Fibroblast of lung (primary cell): ENCODE results near the gene NPFFR1.

Source experiments
- EZH2 ChIP-seq: IDR thresholded peaks from 2 replicates; pipeline ENCODE4 v1.5.1; 2012; ENCODE audit warnings: low read length, control low read depth, mild to moderate bottlenecking; ENCODE audit errors: missing control alignments
- TF ChIP-seq, protein P1 (sequence below), 2 donors: IDR thresholded peaks in 1 of 2; conservative IDR thresholded peaks in 1 of 2; 1 replicate in 1 of 2; 2 replicates in 1 of 2; pipeline ENCODE4 v1.5.1; 2011 to 2012; ENCODE audit warnings: low read length in 2 of 2, control low read depth in 1 of 2, inconsistent platforms in 1 of 2, low read depth in 1 of 2, mild to moderate bottlenecking in 1 of 2

DNA sequence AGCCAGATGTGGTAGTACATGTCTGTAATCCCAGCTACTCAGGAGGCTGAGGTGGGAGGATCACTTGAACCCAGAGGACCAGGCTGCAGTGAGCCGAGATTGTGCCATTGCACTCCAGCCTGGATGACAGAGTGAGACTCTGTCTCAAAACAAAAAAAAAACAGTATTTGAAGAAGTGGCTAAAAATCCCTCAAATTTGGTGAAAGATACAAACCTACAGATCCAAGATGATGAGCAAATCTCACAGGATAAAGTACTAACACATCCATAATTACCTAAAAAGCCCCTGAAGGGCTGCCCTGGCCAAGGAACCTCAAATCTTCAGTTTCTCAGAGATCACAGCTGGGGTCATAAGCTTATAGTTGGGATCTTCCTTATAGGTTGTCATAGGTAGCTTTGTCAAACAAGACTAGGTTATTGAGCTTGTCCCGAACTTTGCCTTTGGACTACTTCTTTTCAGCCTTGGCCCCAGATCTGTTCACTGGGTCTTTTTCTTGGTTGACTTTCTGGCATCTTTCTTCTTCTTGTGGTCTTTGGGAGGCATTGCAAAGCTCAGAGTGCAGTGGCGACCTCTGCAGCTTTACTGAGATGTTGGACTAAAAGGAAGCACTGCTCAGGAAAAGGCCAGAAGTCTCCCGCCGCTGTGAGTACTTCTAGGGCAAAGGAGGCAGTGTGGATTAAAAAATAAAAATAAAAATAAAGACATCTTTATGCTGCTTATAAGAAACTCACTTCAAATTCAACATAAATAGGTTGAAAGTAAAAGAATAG, 84.9 kb downstream of the NPFFR1 start:
- TF ChIP-seq, protein P1, sequence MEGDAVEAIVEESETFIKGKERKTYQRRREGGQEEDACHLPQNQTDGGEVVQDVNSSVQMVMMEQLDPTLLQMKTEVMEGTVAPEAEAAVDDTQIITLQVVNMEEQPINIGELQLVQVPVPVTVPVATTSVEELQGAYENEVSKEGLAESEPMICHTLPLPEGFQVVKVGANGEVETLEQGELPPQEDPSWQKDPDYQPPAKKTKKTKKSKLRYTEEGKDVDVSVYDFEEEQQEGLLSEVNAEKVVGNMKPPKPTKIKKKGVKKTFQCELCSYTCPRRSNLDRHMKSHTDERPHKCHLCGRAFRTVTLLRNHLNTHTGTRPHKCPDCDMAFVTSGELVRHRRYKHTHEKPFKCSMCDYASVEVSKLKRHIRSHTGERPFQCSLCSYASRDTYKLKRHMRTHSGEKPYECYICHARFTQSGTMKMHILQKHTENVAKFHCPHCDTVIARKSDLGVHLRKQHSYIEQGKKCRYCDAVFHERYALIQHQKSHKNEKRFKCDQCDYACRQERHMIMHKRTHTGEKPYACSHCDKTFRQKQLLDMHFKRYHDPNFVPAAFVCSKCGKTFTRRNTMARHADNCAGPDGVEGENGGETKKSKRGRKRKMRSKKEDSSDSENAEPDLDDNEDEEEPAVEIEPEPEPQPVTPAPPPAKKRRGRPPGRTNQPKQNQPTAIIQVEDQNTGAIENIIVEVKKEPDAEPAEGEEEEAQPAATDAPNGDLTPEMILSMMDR (conservative IDR thresholded peaks at IDR 0.05 in 1 of 2, IDR thresholded peaks at IDR 0.05 in 1 of 2; ENCODE audit: low read depth in 1 of 2, low read length in 2 of 2): no peak
- no peak for TF ChIP-seq EZH2
